ENCODE measurements around the gene CEP89.

The CEP89 gene

GRCh38 chr19:32865326-32865725 is 106.4 kb downstream of the CEP89 start:
- TF ChIP-seq, protein P1, sequence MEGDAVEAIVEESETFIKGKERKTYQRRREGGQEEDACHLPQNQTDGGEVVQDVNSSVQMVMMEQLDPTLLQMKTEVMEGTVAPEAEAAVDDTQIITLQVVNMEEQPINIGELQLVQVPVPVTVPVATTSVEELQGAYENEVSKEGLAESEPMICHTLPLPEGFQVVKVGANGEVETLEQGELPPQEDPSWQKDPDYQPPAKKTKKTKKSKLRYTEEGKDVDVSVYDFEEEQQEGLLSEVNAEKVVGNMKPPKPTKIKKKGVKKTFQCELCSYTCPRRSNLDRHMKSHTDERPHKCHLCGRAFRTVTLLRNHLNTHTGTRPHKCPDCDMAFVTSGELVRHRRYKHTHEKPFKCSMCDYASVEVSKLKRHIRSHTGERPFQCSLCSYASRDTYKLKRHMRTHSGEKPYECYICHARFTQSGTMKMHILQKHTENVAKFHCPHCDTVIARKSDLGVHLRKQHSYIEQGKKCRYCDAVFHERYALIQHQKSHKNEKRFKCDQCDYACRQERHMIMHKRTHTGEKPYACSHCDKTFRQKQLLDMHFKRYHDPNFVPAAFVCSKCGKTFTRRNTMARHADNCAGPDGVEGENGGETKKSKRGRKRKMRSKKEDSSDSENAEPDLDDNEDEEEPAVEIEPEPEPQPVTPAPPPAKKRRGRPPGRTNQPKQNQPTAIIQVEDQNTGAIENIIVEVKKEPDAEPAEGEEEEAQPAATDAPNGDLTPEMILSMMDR (IDR thresholded peaks at IDR 0.05; ENCODE audit: low read length, missing control alignments): no peak
- no peak overlapping the region for H3K4me3 ChIP-seq (replicated peaks; ENCODE audit: low read depth, low read length)
- no peak for DNase-seq (ENCODE audit: low read depth)

DNA sequence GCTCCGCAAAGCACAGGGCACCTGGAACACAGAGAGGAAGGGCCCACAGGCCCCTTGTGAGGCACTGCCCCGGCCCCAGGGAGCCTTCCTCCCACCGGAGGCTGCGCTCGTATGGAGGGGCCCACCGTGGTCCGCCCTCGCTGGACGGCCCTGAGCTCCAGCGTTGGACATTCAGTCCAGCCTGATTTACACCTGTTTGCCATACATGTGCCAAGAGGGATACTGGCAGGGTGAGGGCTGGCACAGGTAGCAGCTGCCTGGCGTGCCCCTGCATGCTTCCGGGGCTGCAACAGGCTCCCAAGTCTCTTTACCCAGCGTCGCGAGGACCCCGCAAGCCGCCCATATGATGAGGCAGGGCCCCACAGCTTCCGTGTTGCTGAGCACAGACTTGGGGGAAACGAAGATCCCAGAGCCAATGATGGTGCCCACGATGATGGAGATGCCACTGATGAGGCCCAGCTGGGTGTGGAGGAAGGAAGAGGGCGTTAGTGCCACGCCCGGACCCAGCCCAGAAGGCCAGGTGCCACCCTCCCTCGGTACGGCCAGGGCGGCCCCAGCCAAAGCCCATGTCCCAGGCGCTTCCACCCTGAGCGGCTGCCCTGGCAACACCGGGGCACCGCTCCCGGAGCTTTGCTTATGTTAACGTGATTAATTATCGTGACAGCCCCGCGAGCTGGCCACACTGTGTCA is 107.3 kb downstream of the CEP89 start:
- H3K4me3 ChIP-seq (replicated peaks; ENCODE audit: low read depth, low read length): no peak overlapping the region
- DNase-seq (ENCODE audit: low read depth): no peak
- TF ChIP-seq, protein P1 (IDR thresholded peaks at IDR 0.05; ENCODE audit: low read length, missing control alignments): no peak

DNA sequence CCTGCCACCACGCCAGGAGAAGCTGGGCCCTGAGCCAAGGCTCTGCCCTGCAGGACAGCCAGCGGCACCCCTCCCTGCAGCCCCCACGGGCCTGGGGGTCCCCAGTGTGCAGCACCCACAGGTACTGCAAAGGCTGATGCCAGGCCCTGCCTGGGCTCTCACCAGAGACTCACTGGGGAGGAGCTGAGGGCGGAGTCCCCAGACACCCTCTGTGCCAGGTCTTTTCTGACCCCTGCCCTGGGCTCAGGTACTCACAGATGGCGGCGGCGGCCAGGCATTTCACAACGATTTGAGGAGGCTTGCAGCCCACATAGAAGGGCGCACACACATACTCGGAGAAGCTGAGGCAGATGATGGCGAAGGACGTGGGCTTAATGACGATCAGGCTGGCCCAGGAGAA is 107.9 kb downstream of the CEP89 start:
- DNase-seq (ENCODE audit: low read depth): no peak
- TF ChIP-seq, protein P1 (IDR thresholded peaks at IDR 0.05; ENCODE audit: low read length, missing control alignments): no peak
- no peak overlapping the region for H3K4me3 ChIP-seq (replicated peaks; ENCODE audit: low read depth, low read length)

GRCh38 chr19:32863301-32863700 is 108.5 kb downstream of the CEP89 start:
- DNase-seq (ENCODE audit: low read depth): no peak
- H3K4me3 ChIP-seq (replicated peaks; ENCODE audit: low read depth, low read length): no peak overlapping the region
- TF ChIP-seq, protein P1 (IDR thresholded peaks at IDR 0.05; ENCODE audit: low read length, missing control alignments): no peak

- DNase-seq (ENCODE audit: low read depth): no peak
- no peak overlapping the region for H3K4me3 ChIP-seq (replicated peaks; ENCODE audit: low read depth, low read length)
- TF ChIP-seq, protein P1 (IDR thresholded peaks at IDR 0.05; ENCODE audit: low read length, missing control alignments): no peak
Measured at GRCh38 chr19:32862741-32863140, 109.0 kb downstream of the CEP89 start.

DNA sequence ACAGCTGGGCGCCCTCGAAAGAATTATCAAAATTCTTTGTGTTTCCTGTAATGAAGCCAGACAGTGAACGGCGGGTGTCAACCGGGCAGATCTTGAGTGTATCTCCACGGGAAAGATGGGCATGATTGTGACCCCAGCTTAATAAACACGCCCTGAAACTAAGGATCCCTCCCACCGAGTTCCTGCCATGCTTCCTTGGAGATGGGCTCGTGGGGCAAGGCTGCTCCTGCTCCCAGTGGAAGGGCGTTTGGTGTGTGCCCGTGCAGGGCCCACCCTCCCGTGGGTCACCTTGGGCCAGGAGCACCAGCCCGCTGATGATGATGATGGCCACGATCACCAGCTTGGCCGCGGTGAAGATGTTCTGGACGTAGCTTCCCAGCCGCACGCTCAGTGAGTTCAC is 109.6 kb downstream of the CEP89 start:
- H3K4me3 ChIP-seq (replicated peaks; ENCODE audit: low read depth, low read length): no peak overlapping the region
- DNase-seq (ENCODE audit: low read depth): no peak
- TF ChIP-seq, protein P1 (IDR thresholded peaks at IDR 0.05; ENCODE audit: low read length, missing control alignments): no peak

DNA sequence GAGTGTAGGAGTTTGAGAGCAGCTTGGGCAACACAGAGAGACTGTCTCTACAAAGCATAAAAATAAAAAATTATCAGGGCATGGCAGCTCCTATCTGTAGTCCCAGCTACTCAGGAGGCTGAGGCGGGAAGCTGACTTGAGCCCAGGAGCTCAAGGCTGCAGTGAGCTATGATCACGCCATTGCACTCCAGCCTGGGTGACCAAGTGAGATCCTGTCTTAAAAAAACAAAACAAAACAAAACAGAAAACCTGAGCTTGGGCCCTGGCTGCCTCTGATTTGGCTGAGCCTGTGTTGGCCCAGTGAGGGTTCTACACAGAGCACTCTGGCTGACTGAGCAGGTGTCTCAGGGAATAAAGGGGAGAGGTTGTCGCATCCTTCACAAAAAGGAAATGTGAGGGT is 110.2 kb downstream of the CEP89 start:
- DNase-seq (ENCODE audit: low read depth): no peak
- H3K4me3 ChIP-seq (replicated peaks; ENCODE audit: low read depth, low read length): no peak overlapping the region
- TF ChIP-seq, protein P1 (IDR thresholded peaks at IDR 0.05; ENCODE audit: low read length, missing control alignments): no peak

All from fibroblast of pulmonary artery (primary cell).